HepG2 (cell line): Measurements from ENCODE around the gene SLC6A8. TPM values are rescaled to one million over a fixed set of nuclear protein-coding genes. Genes with fewer than 3 reads are reported as not detected.

Experiments
- ATAC-seq: fragments of 200-7000 bp; cut with Tn5 transposase; 3 replicates; pipeline ENCODE4 v1.9.1; 2020; ENCODE audit warnings: mild to moderate bottlenecking, moderate library complexity
- BruUV-seq: library from RNA; stranded (reverse); fragments of 400-500 nt; replicated peaks from 2 replicates; lab custom pipeline; 2021; lab: Mats Ljungman, UMichigan
- CTCF ChIA-PET: fragments of 300-600 bp; formaldehyde crosslinking; extraction: SDS; loops from one replicate; lab custom pipeline; 2021; ENCODE audit warnings: low total read pairs, inconsistent platforms, low intra/inter-chr PET ratio; lab: Yijun Ruan, JAX
- POLR2A ChIA-PET: fragments of 350-600 bp; sonication (Branson Sonifier 250); formaldehyde crosslinking; loops from one replicate; lab custom pipeline; 2020; ENCODE audit warnings: antibody characterized with exemption, inconsistent platforms; lab: Yijun Ruan, JAX
- DNase-seq: peaks from one replicate; pipeline ENCODE4 v3.0.0-alpha.2; 2015; ENCODE audit warnings: low spot score
- FAIRE-seq: peaks from 3 replicates; lab custom pipeline; 2011; peaks lifted over from hg19 to GRCh38; lab: Jason Lieb, UNC
- H2AFZ ChIP-seq: one replicate; pipeline ENCODE4 v1.6.1; 2011; ENCODE audit warnings: low read length, inconsistent platforms
- H3K27ac ChIP-seq: fragments of 300-600 bp; 3 replicates; pipeline ENCODE4 v1.8.0; 2011; ENCODE audit warnings: mixed run types, mild to moderate bottlenecking, mixed read lengths, low read length, inconsistent platforms; ENCODE audit not compliant: insufficient read depth; ENCODE audit errors: extremely low read length
- H3K27me3 ChIP-seq, 2 experiments: fragments of 200-600 bp in 1 of 2; 2 replicates in 1 of 2; 3 replicates in 1 of 2; pipeline versions ENCODE4 v1.6.0 to v1.8.0; 2011; ENCODE audit warnings: low read length in 2 of 2, mild to moderate bottlenecking in 2 of 2, moderate library complexity in 2 of 2, inconsistent platforms in 1 of 2; ENCODE audit not compliant: insufficient read depth in 2 of 2, control insufficient read depth in 1 of 2
- H3K36me3 ChIP-seq, 2 experiments: fragments of 200-600 bp in 1 of 2; replicated peaks in 1 of 2; 2 replicates in 1 of 2; 3 replicates in 1 of 2; pipeline versions ENCODE4 v1.5.1 to v1.8.0; 2011; ENCODE audit warnings: low read length in 2 of 2, inconsistent platforms in 1 of 2; ENCODE audit not compliant: insufficient read depth in 2 of 2, control insufficient read depth in 1 of 2
- H3K4me1 ChIP-seq: 2 replicates; pipeline ENCODE4 v1.5.1; 2012; ENCODE audit warnings: low read length, inconsistent platforms; ENCODE audit not compliant: insufficient read depth
- H3K4me2 ChIP-seq: 2 replicates; pipeline ENCODE4 v1.6.0; 2011; ENCODE audit warnings: low read depth, low read length, inconsistent platforms
- H3K4me3 ChIP-seq, 3 experiments: fragments of 200-600 bp in 1 of 3; sonication (generic), shearing (Covaris generic) in 1 of 3; replicated peaks in 1 of 3; 2 replicates each; pipeline ENCODE4 v1.5.1; 2011 to 2016; ENCODE audit warnings: low read length in 3 of 3, inconsistent platforms in 2 of 3, low read depth in 2 of 3, mild to moderate bottlenecking in 2 of 3, control low read depth in 1 of 3, mixed read lengths in 1 of 3; ENCODE audit not compliant: insufficient read depth in 1 of 3
- H3K79me2 ChIP-seq: one replicate; pipeline ENCODE4 v1.6.1; 2011; ENCODE audit warnings: low read length, inconsistent platforms; ENCODE audit not compliant: insufficient read depth
- H3K9ac ChIP-seq: 2 replicates; pipeline ENCODE4 v1.6.0; 2011; ENCODE audit warnings: mild to moderate bottlenecking, low read depth, low read length, inconsistent platforms; ENCODE audit not compliant: insufficient read depth
- H3K9me3 ChIP-seq: 2 replicates; pipeline ENCODE4 v1.5.1; 2012; ENCODE audit warnings: mild to moderate bottlenecking, low read length
- H4K20me1 ChIP-seq: 2 replicates; pipeline ENCODE4 v1.6.0; 2011; ENCODE audit warnings: inconsistent platforms, mild to moderate bottlenecking, low read length, moderate library complexity; ENCODE audit not compliant: insufficient read depth
- TEAD3 ChIP-seq: optimal IDR thresholded peaks from 2 replicates; pipeline ENCODE3; 2016; ENCODE audit warnings: borderline replicate concordance
- ZFX ChIP-seq: sonication (generic); formaldehyde crosslinking; IDR thresholded peaks from 2 replicates; pipeline ENCODE4 v1.4.0; 2020; ENCODE audit warnings: mild to moderate bottlenecking, low read depth, missing genetic modification reagents, moderate library complexity
- ZNF337 ChIP-seq: sonication (generic); formaldehyde crosslinking; IDR thresholded peaks from 2 replicates; pipeline ENCODE4 v1.5.1; 2020; ENCODE audit warnings: missing genetic modification reagents, low read depth, mild to moderate bottlenecking, borderline replicate concordance
- ZNF766 ChIP-seq: sonication (generic); formaldehyde crosslinking; IDR thresholded peaks from 2 replicates; pipeline ENCODE4 v1.5.0; 2020; ENCODE audit warnings: missing genetic modification reagents, borderline replicate concordance
- WGBS: methylation state at CpG from one replicate; pipeline ENCODE4 v1.1.6; 2017; ENCODE audit warnings: low lambda C conversion rate; 5-methylcytosine and 5-hydroxymethylcytosine counted together
- in situ Hi-C: cut with HindIII; loops from 2 replicates; pipeline ENCODE4 v1.10.0; 2017; ENCODE audit warnings: low pct_unique_long_range_greater_than_20kb; ENCODE audit not compliant: extremely low pct_ligation_motif_present
- intact Hi-C: fragments of 100-400 bp; cut with micrococcal nuclease; formaldehyde crosslinking; loops from one replicate; pipeline ENCODE4 v1.10.0; 2022; ENCODE audit not compliant: unreplicated experiment
- polyA plus RNA-seq, 8 experiments: library from polyadenylated mRNA; depleted of rRNA in 3 of 8; stranded (reverse) in 7 of 8; unstranded in 1 of 8; fragments of >200 nt; fragmentation: Illumina TruSeq in 4 of 8; extraction: Trizol in 4 of 8; gene quantifications; 2 replicates each; pipeline versions ENCODE4 v1.2.1 to v1.2.3, GENCODE V29; 2011 to 2016; ENCODE audit warnings: low read depth in 4 of 8, missing spikeins in 1 of 8, mixed read lengths in 1 of 8; ENCODE audit not compliant: insufficient read depth in 1 of 8
- total RNA-seq, 5 experiments: library from RNA; depleted of rRNA; stranded (reverse); fragments of >200 nt; fragmentation: Illumina TruSeq; extraction: Trizol; gene quantifications; 2 replicates each; pipeline ENCODE4 v1.2.3, GENCODE V29; 2016; ENCODE audit warnings: low read depth in 1 of 5
- TF ChIP-seq, protein P1 (sequence below): sonication (generic); formaldehyde crosslinking; IDR thresholded peaks from 2 replicates; pipeline ENCODE4 v1.5.1; 2020; ENCODE audit warnings: mild to moderate bottlenecking, missing genetic modification reagents, borderline replicate concordance
- TF ChIP-seq, protein P2 (sequence below): sonication (generic); formaldehyde crosslinking; IDR thresholded peaks from 2 replicates; pipeline ENCODE4 v1.4.0; 2020; ENCODE audit warnings: missing genetic modification reagents
- TF ChIP-seq, protein P3 (sequence below): sonication (generic); formaldehyde crosslinking; IDR thresholded peaks from 2 replicates; pipeline ENCODE4 v1.5.1; 2020; ENCODE audit warnings: mild to moderate bottlenecking, missing genetic modification reagents, moderate library complexity

SLC6A8 gene
- total and polyA plus RNA-seq, 2 of the 13 experiments (the other 11 are each of a cell fraction or from before 2014, with no cell fraction given) = 13.9 to 176 TPM

DNA sequence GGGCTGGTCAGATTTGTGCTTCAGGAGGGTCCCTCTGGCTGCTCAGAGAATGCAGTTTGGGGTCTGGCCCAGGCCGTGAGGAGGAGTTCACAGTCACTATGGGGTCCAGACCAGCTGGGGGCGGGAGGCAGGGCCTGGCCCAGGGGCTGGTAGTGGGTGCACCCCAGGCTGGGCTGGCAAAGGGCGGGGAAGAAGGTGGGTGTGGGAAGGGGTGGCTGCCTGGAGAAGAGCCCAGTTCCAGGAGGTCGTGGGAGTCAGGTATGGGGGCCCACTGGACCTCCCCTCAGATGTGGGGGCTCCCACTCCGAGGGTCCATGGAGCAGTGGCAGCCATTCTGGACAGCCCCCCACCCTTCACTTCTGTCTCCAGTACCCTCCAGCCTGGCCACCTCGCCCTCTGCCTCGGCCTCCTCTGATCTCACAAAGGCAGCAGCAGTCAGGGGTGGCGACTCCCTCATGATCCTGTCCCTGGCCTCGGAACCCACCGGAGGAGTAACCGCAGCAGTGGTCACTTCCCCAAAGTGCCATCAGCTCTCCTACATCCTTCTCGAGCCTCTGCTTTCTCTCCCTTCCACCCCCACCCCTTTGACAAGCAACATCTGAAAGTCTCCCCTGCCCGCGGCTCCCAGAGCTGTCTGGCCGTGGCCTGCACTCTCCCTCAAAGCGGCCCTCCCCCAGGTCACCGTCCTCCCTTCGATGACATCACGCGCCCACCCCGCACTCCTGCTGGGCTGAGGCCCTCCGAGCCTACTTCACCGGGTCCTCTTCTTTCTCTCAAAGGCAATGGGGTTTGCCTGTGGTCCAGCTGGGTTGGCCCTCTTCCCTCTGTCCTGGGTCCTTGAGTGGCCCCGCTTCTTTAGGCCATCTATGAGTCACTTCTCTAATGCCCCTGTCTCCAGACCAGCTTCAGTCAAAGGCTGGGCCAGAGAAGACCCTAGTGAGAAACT, 1.7 kb upstream of the SLC6A8 start:
- Histone ChIP-seq H3K27me3 (no peaks in the 10 kb centered on the region), H2AFZ (no peak overlapping the region), H3K9ac (peak overlapping the region; percentile 71), H3K4me3 (peak overlapping the region; percentile 54 to 73 (median 60)), H3K4me2 (peak overlapping the region; percentile 74), H3K27ac (peak overlapping the region; percentile 76), H4K20me1 (peaks cover 12% of the 10 kb centered on the region), H3K79me2 (peaks cover 20% of the 10 kb centered on the region), H3K36me3 (no peaks in the 10 kb centered on the region; a peak in 1 of 5 replicates), H3K4me1 (peaks cover 34% of the 10 kb centered on the region), H3K9me3 (no peaks in the 10 kb centered on the region)
- no CpG with 5 or more reads among the region's 24 CpGs for WGBS
- in situ Hi-C loops = no loop called here
- ChIA-PET POLR2A (interaction anchor here (0.8 to 2.1 kb wide), 3 partner anchors 9 to 41 kb away, joined by 3 to 16 read pairs (median 8); no protein-coding TSS in a partner anchor), CTCF (no interaction called here)
- intact Hi-C loops = no loop called here
- ATAC-seq (peak; percentile 7), FAIRE-seq (no peak), DNase-seq (no peak)
- no TSS peak for BruUV-seq
- TF ChIP-seq ZNF766 (CRISPR knock-in tag) (no peak), ZNF337 (CRISPR knock-in tag) (no peak), ZFX (peak; percentile 34), TEAD3 (CRISPR knock-in tag) (no peak)
- TF ChIP-seq, protein P1, sequence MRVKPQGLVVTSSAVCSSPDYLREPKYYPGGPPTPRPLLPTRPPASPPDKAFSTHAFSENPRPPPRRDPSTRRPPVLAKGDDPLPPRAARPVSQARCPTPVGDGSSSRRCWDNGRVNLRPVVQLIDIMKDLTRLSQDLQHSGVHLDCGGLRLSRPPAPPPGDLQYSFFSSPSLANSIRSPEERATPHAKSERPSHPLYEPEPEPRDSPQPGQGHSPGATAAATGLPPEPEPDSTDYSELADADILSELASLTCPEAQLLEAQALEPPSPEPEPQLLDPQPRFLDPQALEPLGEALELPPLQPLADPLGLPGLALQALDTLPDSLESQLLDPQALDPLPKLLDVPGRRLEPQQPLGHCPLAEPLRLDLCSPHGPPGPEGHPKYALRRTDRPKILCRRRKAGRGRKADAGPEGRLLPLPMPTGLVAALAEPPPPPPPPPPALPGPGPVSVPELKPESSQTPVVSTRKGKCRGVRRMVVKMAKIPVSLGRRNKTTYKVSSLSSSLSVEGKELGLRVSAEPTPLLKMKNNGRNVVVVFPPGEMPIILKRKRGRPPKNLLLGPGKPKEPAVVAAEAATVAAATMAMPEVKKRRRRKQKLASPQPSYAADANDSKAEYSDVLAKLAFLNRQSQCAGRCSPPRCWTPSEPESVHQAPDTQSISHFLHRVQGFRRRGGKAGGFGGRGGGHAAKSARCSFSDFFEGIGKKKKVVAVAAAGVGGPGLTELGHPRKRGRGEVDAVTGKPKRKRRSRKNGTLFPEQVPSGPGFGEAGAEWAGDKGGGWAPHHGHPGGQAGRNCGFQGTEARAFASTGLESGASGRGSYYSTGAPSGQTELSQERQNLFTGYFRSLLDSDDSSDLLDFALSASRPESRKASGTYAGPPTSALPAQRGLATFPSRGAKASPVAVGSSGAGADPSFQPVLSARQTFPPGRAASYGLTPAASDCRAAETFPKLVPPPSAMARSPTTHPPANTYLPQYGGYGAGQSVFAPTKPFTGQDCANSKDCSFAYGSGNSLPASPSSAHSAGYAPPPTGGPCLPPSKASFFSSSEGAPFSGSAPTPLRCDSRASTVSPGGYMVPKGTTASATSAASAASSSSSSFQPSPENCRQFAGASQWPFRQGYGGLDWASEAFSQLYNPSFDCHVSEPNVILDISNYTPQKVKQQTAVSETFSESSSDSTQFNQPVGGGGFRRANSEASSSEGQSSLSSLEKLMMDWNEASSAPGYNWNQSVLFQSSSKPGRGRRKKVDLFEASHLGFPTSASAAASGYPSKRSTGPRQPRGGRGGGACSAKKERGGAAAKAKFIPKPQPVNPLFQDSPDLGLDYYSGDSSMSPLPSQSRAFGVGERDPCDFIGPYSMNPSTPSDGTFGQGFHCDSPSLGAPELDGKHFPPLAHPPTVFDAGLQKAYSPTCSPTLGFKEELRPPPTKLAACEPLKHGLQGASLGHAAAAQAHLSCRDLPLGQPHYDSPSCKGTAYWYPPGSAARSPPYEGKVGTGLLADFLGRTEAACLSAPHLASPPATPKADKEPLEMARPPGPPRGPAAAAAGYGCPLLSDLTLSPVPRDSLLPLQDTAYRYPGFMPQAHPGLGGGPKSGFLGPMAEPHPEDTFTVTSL = 0 out of 2 replicates have a peak, but pooled peaks have one; percentile 28
- TF ChIP-seq, protein P2, sequence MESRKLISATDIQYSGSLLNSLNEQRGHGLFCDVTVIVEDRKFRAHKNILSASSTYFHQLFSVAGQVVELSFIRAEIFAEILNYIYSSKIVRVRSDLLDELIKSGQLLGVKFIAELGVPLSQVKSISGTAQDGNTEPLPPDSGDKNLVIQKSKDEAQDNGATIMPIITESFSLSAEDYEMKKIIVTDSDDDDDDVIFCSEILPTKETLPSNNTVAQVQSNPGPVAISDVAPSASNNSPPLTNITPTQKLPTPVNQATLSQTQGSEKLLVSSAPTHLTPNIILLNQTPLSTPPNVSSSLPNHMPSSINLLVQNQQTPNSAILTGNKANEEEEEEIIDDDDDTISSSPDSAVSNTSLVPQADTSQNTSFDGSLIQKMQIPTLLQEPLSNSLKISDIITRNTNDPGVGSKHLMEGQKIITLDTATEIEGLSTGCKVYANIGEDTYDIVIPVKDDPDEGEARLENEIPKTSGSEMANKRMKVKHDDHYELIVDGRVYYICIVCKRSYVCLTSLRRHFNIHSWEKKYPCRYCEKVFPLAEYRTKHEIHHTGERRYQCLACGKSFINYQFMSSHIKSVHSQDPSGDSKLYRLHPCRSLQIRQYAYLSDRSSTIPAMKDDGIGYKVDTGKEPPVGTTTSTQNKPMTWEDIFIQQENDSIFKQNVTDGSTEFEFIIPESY = no peak
- TF ChIP-seq, protein P3, sequence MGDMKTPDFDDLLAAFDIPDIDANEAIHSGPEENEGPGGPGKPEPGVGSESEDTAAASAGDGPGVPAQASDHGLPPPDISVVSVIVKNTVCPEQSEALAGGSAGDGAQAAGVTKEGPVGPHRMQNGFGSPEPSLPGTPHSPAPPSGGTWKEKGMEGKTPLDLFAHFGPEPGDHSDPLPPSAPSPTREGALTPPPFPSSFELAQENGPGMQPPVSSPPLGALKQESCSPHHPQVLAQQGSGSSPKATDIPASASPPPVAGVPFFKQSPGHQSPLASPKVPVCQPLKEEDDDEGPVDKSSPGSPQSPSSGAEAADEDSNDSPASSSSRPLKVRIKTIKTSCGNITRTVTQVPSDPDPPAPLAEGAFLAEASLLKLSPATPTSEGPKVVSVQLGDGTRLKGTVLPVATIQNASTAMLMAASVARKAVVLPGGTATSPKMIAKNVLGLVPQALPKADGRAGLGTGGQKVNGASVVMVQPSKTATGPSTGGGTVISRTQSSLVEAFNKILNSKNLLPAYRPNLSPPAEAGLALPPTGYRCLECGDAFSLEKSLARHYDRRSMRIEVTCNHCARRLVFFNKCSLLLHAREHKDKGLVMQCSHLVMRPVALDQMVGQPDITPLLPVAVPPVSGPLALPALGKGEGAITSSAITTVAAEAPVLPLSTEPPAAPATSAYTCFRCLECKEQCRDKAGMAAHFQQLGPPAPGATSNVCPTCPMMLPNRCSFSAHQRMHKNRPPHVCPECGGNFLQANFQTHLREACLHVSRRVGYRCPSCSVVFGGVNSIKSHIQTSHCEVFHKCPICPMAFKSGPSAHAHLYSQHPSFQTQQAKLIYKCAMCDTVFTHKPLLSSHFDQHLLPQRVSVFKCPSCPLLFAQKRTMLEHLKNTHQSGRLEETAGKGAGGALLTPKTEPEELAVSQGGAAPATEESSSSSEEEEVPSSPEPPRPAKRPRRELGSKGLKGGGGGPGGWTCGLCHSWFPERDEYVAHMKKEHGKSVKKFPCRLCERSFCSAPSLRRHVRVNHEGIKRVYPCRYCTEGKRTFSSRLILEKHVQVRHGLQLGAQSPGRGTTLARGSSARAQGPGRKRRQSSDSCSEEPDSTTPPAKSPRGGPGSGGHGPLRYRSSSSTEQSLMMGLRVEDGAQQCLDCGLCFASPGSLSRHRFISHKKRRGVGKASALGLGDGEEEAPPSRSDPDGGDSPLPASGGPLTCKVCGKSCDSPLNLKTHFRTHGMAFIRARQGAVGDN (CRISPR knock-in tag) = peak; percentile 63
